Measurements from ENCODE around the gene HTR2A.
"Not testable (repeated sequence)": the region's sequence is repeated elsewhere in the genome, so short reads cannot be mapped to it uniquely, and the experiment has no call there.

Gene HTR2A

DNA sequence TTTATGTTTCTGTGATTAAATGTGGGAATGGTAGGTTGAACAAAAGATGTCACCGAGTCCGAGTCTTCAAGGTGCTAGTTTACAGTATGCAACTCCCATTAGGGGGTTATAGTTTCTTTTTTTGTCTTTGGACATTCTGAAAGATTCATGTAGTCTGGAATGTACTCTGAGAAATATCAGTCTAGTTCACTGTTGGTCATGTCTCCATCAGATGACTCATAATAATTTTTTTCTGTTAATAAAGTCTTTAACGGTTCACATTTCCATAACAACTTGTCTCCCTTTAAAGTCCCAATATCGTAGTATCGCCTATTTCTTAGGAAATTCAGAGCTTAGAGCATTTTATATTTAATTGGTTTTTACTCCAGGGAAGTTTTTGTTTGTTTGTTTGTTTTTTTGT, 86.4 kb downstream of the HTR2A start:
- TF ChIP-seq, protein P1, sequence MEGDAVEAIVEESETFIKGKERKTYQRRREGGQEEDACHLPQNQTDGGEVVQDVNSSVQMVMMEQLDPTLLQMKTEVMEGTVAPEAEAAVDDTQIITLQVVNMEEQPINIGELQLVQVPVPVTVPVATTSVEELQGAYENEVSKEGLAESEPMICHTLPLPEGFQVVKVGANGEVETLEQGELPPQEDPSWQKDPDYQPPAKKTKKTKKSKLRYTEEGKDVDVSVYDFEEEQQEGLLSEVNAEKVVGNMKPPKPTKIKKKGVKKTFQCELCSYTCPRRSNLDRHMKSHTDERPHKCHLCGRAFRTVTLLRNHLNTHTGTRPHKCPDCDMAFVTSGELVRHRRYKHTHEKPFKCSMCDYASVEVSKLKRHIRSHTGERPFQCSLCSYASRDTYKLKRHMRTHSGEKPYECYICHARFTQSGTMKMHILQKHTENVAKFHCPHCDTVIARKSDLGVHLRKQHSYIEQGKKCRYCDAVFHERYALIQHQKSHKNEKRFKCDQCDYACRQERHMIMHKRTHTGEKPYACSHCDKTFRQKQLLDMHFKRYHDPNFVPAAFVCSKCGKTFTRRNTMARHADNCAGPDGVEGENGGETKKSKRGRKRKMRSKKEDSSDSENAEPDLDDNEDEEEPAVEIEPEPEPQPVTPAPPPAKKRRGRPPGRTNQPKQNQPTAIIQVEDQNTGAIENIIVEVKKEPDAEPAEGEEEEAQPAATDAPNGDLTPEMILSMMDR (IDR thresholded peaks at IDR 0.05; ENCODE audit: low read depth, low read length, missing control alignments) = no peak
- DNase-seq (ENCODE audit: extremely low read depth, low read depth) = no peak
- H3K4me3 ChIP-seq (replicated peaks; ENCODE audit: low read depth, low read length) = no peak overlapping the region

DNA sequence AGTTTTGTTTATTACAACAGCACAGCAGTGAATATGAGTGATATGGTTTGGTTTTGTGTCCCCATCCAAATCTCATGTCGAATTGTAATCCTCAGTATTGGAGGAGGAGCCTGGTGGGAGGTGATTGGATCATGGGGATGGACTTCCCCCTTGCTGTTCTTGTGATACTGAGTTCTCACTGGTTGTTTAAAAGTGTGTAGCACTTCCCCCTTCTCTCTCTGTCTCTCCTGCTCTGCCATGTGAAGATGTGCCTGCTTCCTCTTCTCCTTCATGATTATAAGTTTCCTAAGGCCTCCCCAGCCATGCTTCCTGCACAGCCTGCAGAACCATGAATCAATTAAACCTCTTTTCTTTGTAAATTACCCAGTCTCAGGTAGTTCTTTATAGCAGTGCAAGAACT, 91.9 kb downstream of the HTR2A start:
- not testable (repeated sequence) for H3K4me3 ChIP-seq (replicated peaks; ENCODE audit: low read depth, low read length); DNase-seq (ENCODE audit: extremely low read depth, low read depth)

DNA sequence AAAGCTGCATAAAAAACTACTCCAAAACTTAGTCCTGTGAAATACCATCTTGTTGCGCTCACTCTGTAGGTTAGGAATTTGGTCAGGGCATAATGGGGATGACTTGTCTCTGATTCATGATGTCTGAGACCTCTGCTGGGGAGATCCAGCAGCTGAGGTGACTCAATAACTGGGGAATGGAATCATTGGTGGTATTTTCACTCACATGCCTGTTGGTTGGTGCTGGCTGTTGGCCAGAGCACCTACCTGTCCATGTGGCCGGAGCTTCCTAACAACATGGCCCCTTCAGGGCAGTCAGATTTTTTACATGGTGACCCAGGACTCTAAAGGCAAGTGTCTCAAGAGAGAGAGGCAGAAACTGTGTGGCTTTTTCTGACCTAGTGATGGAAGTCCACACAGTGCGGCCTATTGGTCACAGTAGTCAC, 92.5 kb downstream of the HTR2A start:
- no peak overlapping the region for H3K4me3 ChIP-seq (replicated peaks; ENCODE audit: low read depth, low read length)
- TF ChIP-seq, protein P1 (IDR thresholded peaks at IDR 0.05; ENCODE audit: low read depth, low read length, missing control alignments) = no peak
- peak; percentile 57 for DNase-seq (ENCODE audit: extremely low read depth, low read depth)

DNA sequence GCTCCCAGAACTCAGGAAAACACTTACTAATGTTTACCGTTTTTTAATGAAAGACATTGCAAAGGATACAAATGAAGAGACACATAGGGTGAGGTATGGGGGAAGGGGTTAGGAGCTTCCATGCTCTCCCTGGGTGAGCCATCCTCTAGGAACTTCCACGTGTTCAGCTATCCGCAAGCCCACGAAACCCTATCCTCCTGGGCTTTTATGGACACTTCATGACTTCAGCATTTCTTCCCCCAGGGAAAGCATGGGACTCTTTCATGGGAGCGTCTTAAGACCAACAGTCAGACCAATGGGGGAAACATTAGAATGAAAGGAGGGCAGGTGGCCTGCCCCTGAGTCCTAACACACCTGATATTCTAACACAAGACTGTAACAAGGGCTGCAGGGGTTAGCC, 93.3 kb downstream of the HTR2A start:
- no peak for DNase-seq (ENCODE audit: extremely low read depth, low read depth)
- TF ChIP-seq, protein P1 (IDR thresholded peaks at IDR 0.05; ENCODE audit: low read depth, low read length, missing control alignments) = no peak
- no peak overlapping the region for H3K4me3 ChIP-seq (replicated peaks; ENCODE audit: low read depth, low read length)

DNA sequence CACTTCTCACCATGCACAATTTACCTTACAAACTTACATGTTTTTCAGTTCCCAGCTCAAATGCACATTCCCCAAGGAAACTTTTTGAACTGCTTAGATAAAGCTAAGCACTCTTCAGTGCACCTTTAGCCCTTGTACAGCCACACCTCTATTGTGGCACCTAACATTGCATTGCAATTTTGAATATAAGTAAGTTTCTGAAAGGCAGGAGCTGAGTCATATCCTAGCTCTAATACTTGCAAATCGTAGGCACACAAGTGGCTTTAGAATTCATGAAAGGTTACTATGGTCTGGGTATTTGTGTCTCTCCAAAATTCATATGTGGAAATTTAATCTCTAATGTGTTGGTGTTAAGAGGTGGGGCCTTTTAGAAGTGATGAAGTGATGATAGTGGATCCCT, 95.0 kb downstream of the HTR2A start:
- TF ChIP-seq, protein P1 (IDR thresholded peaks at IDR 0.05; ENCODE audit: low read depth, low read length, missing control alignments) = no peak
- no peak for DNase-seq (ENCODE audit: extremely low read depth, low read depth)
- H3K4me3 ChIP-seq (replicated peaks; ENCODE audit: low read depth, low read length) = no peak overlapping the region

DNA sequence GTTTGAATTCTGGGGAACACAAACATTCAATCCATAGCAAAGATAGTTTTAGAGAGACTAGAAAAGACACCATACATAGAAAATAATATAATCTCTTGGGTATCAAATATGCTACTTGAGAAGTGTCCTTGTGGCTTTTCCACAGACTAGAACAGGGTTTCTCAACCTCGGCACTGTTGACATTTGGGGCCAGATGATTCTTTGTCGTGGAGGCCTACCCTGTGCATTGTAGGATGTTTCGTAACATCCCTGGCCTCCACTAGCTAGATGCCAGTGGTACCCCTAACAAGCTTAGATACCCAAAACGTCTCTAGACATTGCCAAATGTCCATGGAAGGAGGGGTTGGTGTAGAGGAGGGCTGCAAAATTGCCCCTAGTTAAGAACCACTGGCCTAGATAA, 97.7 kb downstream of the HTR2A start:
- no peak overlapping the region for H3K4me3 ChIP-seq (replicated peaks; ENCODE audit: low read depth, low read length)
- no peak for DNase-seq (ENCODE audit: extremely low read depth, low read depth)
- TF ChIP-seq, protein P1 (IDR thresholded peaks at IDR 0.05; ENCODE audit: low read depth, low read length, missing control alignments) = no peak

DNA sequence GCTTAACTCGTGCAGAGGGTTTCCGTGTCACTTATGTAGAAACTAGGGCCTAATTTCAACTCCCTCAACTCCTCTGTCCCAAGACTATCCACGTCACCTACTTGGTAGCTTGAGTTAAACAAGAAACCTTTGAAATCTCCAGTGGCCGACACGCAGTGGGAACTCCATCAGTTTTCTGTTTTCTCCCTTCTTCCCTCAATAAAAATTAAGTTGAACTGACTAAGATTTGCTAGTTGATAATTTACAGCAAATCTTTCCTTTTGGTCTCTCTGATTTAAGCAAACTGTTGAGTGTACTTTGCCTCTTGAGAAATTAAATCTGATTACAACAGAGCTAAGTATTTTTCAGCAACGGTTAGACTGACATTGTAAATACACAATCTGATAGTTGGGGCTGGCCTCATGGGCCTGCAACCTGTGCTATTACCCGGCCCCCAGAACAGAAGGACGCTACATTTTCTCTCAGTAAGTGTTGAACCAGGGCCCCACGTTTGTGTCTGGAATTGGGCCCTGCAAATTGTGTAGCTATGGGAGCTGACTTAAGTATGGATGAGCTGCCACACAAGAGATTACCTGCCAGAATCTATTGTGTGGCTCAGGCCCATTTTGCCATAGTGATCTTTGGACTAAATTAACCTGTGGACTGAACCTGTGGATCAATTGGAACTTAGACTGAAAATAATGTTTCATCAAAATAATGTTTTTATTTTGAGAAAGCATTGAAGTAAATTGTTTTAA, 99.2 kb downstream of the HTR2A start:
- no peak for DNase-seq (ENCODE audit: extremely low read depth, low read depth)
- TF ChIP-seq, protein P1 (IDR thresholded peaks at IDR 0.05; ENCODE audit: low read depth, low read length, missing control alignments) = no peak
- peak overlapping the region; percentile 80 for H3K4me3 ChIP-seq (replicated peaks; ENCODE audit: low read depth, low read length)

Data from HFF-Myc (cell line).